ENCODE measurements around the gene NUBPL.

NUBPL gene

GRCh38 chr14:31561155-31561846, at the start of gene NUBPL:
NUBPL (plus strand) TSS chr14:31561404; CDS start chr14:31561440, 36 bp downstream.
- peak; percentile 95 for DNase-seq (ENCODE audit: low spot score)

- no peak for DNase-seq (ENCODE audit: low spot score)
These were observed 34.1 kb upstream of the NUBPL start for GRCh38 chr14:31527087-31527486.

- DNase-seq (ENCODE audit: low spot score) = no peak
These were observed 33.7 kb upstream of the NUBPL start for GRCh38 chr14:31527546-31527945.

- DNase-seq (ENCODE audit: low spot score) = no peak
These were observed 32.2 kb upstream of the NUBPL start for GRCh38 chr14:31529053-31529452.

- DNase-seq (ENCODE audit: low spot score) = no peak
These were observed 31.1 kb upstream of the NUBPL start for GRCh38 chr14:31530136-31530535.

GRCh38 chr14:31536201-31536960, 24.8 kb upstream of the NUBPL start:
- no peak for DNase-seq (ENCODE audit: low spot score)

- no peak for DNase-seq (ENCODE audit: low spot score)
These were observed 19.5 kb upstream of the NUBPL start for GRCh38 chr14:31541702-31542101.

GRCh38 chr14:31543969-31544799, 17.0 kb upstream of the NUBPL start:
- no peak for DNase-seq (ENCODE audit: low spot score)

GRCh38 chr14:31544816-31545215, 16.4 kb upstream of the NUBPL start:
- DNase-seq (ENCODE audit: low spot score) = no peak

- no peak for DNase-seq (ENCODE audit: low spot score)
These were observed 15.9 kb upstream of the NUBPL start for GRCh38 chr14:31545328-31545727.

GRCh38 chr14:31549817-31550216, 11.4 kb upstream of the NUBPL start:
- no peak for DNase-seq (ENCODE audit: low spot score)

GRCh38 chr14:31550589-31550988, 10.6 kb upstream of the NUBPL start:
- DNase-seq (ENCODE audit: low spot score) = no peak

GRCh38 chr14:31556191-31556590, 5.0 kb upstream of the NUBPL start:
- no peak for DNase-seq (ENCODE audit: low spot score)

GRCh38 chr14:31559939-31560338, 1.3 kb upstream of the NUBPL start:
- no peak for DNase-seq (ENCODE audit: low spot score)

GRCh38 chr14:31560759-31561154, 447 bp upstream of the NUBPL start:
- DNase-seq (ENCODE audit: low spot score) = no peak

GRCh38 chr14:31564194-31564593, 3.0 kb downstream of the NUBPL start:
- no peak for DNase-seq (ENCODE audit: low spot score)

- no peak for DNase-seq (ENCODE audit: low spot score)
These were observed 5.3 kb downstream of the NUBPL start for GRCh38 chr14:31566456-31566855.

GRCh38 chr14:31567655-31568054, 6.5 kb downstream of the NUBPL start:
- no peak for DNase-seq (ENCODE audit: low spot score)

GRCh38 chr14:31568161-31568560, 7.0 kb downstream of the NUBPL start:
- DNase-seq (ENCODE audit: low spot score) = no peak

GRCh38 chr14:31568671-31569070, 7.5 kb downstream of the NUBPL start:
- no peak for DNase-seq (ENCODE audit: low spot score)

- DNase-seq (ENCODE audit: low spot score) = no peak
These were observed 11.8 kb downstream of the NUBPL start for GRCh38 chr14:31572955-31573354.

- no peak for DNase-seq (ENCODE audit: low spot score)
These were observed 15.7 kb downstream of the NUBPL start for GRCh38 chr14:31576949-31577348.

- DNase-seq (ENCODE audit: low spot score) = no peak
These were observed 17.1 kb downstream of the NUBPL start for GRCh38 chr14:31578266-31578665.

All from cerebellar cortex (tissue), 1 donor.